OCI-LY7 (cell line): ENCODE results near the gene OPCML. TPM values are rescaled to one million over a fixed set of nuclear protein-coding genes. Genes with fewer than 3 reads are reported as not detected.

ENCODE experiments used
- BruUV-seq: library from RNA; stranded (reverse); fragments of 400-500 nt; replicated peaks from 2 replicates; lab custom pipeline; 2021; lab: Mats Ljungman, UMichigan
- CTCF ChIA-PET: fragments of 300-600 bp; sonication (Branson Sonifier 250); formaldehyde crosslinking; loops from one replicate; lab custom pipeline; 2022; ENCODE audit warnings: antibody characterized with exemption; ENCODE audit not compliant: unreplicated experiment; lab: Charles Lee
- POLR2A ChIA-PET: fragments of 300-600 bp; sonication (Branson Sonifier 250); formaldehyde crosslinking; loops from one replicate; lab custom pipeline; 2022; ENCODE audit warnings: antibody characterized with exemption; lab: Charles Lee
- DNase-seq: peaks from one replicate; pipeline ENCODE4 v3.0.0-alpha.2; 2015; ENCODE audit warnings: low spot score
- H2AFZ ChIP-seq: fragments of 200-600 bp; sonication (generic), shearing (Covaris generic); 2 replicates; pipeline ENCODE4 v1.6.1; 2014; ENCODE audit warnings: mild to moderate bottlenecking, antibody characterized with exemption, low read length, moderate library complexity
- H3K27ac ChIP-seq: fragments of 200-600 bp; sonication (generic); 2 replicates; pipeline ENCODE4 v1.5.1; 2014; ENCODE audit warnings: mixed run types, low read depth, mild to moderate bottlenecking, moderate library complexity, low read length, inconsistent platforms; ENCODE audit not compliant: poor library complexity, severe bottlenecking
- H3K36me3 ChIP-seq: fragments of 200-600 bp; sonication (generic); 2 replicates; pipeline ENCODE4 v1.6.1; 2014; ENCODE audit warnings: mild to moderate bottlenecking, antibody characterized with exemption, low read length, moderate library complexity, mixed read lengths; ENCODE audit not compliant: insufficient read depth
- H3K4me1 ChIP-seq: fragments of 200-600 bp; sonication (generic); 2 replicates; pipeline ENCODE4 v1.5.1; 2014; ENCODE audit warnings: mild to moderate bottlenecking, low read length; ENCODE audit not compliant: insufficient read depth, poor library complexity, severe bottlenecking
- H3K4me2 ChIP-seq: fragments of 200-600 bp; sonication (generic); 2 replicates; pipeline ENCODE4 v1.6.1; 2014; ENCODE audit warnings: mild to moderate bottlenecking, low read length
- H3K4me3 ChIP-seq: fragments of 200-600 bp; sonication (generic); 2 replicates; pipeline ENCODE4 v1.5.1; 2014; ENCODE audit warnings: mild to moderate bottlenecking, low read depth, low read length; ENCODE audit not compliant: poor library complexity, severe bottlenecking
- H3K79me2 ChIP-seq: fragments of 200-600 bp; sonication (generic); 2 replicates; pipeline ENCODE4 v1.6.1; 2016; ENCODE audit warnings: low read depth, mild to moderate bottlenecking, low read length, moderate library complexity, mixed read lengths; ENCODE audit not compliant: insufficient read depth
- H3K9me2 ChIP-seq: fragments of 200-600 bp; sonication (generic); 2 replicates; pipeline ENCODE4 v1.6.1; 2016; ENCODE audit warnings: mild to moderate bottlenecking, low read length, mixed read lengths; ENCODE audit not compliant: insufficient read depth
- H3K9me3 ChIP-seq: fragments of 200-600 bp; sonication (generic); 2 replicates; pipeline ENCODE4 v1.6.1; 2014; ENCODE audit warnings: mild to moderate bottlenecking, mixed run types, low read length, mixed read lengths
- H4K20me1 ChIP-seq: fragments of 200-600 bp; sonication (generic); 2 replicates; pipeline ENCODE4 v1.6.1; 2014; ENCODE audit warnings: mild to moderate bottlenecking, antibody characterized with exemption, low read length, moderate library complexity, mixed read lengths; ENCODE audit not compliant: insufficient read depth
- EZH2phosphoT487 ChIP-seq: fragments of 200-600 bp; sonication (generic); IDR thresholded peaks from 2 replicates; pipeline ENCODE4 v1.6.1; 2018; ENCODE audit warnings: low read depth, borderline replicate concordance, mild to moderate bottlenecking, mixed run types, antibody characterized with exemption, low read length, moderate library complexity, mixed read lengths
- intact Hi-C: fragments of 100-400 bp; cut with micrococcal nuclease; formaldehyde crosslinking; loops from one replicate; pipeline ENCODE4 v1.10.0; 2022; ENCODE audit not compliant: unreplicated experiment
- total RNA-seq, 2 experiments: library from RNA; depleted of rRNA in 1 of 2; stranded (reverse); fragments of >200 nt in 1 of 2; shearing (Covaris generic) in 1 of 2; gene quantifications; 2 replicates each; pipeline ENCODE4 v1.2.3, GENCODE V29; 2014 to 2022
- TF ChIP-seq, protein P1 (sequence below): fragments of 200-600 bp; sonication (generic); conservative IDR thresholded peaks from 2 replicates; pipeline ENCODE4 v1.5.1; 2014; ENCODE audit warnings: mild to moderate bottlenecking, antibody characterized with exemption, low read length, moderate library complexity, mixed read lengths

The OPCML gene
- total RNA-seq, 2 experiments from 2014 or later, result not detected

DNA sequence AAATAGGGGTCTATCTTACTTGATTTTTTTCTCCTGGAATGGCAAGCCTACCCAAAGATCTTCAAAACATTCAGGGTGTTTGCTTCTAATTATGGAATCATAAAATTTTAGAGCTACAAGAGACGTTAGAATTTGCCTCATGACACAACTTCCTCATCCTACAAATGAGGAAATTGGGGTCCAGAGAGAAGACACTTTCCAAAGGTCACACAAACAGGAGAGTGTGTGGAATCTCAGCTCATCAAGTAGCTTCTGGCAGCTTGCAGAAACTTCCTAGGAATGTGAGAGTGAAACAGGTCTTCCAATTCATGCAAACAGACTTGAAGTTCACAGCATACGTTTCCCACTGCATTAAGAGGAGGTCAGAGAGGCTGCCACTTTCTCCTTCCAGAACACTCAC, 976.0 kb downstream of the OPCML start:
- POLR2A ChIA-PET, result no interaction called here
- CTCF ChIA-PET, result no interaction called here
- no peaks in the 10 kb centered on the region for H3K79me2 ChIP-seq
- H2AFZ ChIP-seq, result no peak overlapping the region
- no peaks in the 10 kb centered on the region for H3K36me3 ChIP-seq
- intact Hi-C loops, result no loop called here
- no peaks in the 10 kb centered on the region for H4K20me1 ChIP-seq
- H3K27ac ChIP-seq, result no peak overlapping the region
- no peak for TF ChIP-seq EZH2phosphoT487
- TF ChIP-seq, protein P1, sequence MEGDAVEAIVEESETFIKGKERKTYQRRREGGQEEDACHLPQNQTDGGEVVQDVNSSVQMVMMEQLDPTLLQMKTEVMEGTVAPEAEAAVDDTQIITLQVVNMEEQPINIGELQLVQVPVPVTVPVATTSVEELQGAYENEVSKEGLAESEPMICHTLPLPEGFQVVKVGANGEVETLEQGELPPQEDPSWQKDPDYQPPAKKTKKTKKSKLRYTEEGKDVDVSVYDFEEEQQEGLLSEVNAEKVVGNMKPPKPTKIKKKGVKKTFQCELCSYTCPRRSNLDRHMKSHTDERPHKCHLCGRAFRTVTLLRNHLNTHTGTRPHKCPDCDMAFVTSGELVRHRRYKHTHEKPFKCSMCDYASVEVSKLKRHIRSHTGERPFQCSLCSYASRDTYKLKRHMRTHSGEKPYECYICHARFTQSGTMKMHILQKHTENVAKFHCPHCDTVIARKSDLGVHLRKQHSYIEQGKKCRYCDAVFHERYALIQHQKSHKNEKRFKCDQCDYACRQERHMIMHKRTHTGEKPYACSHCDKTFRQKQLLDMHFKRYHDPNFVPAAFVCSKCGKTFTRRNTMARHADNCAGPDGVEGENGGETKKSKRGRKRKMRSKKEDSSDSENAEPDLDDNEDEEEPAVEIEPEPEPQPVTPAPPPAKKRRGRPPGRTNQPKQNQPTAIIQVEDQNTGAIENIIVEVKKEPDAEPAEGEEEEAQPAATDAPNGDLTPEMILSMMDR, result no peak
- DNase-seq, result no peak
- no TSS peak for BruUV-seq
- H3K4me3 ChIP-seq, result no peak overlapping the region
- no peaks in the 10 kb centered on the region for H3K4me1 ChIP-seq
- H3K9me3 ChIP-seq, result no peaks in the 10 kb centered on the region
- H3K9me2 ChIP-seq, result no peaks in the 10 kb centered on the region
- H3K4me2 ChIP-seq, result no peak overlapping the region

DNA sequence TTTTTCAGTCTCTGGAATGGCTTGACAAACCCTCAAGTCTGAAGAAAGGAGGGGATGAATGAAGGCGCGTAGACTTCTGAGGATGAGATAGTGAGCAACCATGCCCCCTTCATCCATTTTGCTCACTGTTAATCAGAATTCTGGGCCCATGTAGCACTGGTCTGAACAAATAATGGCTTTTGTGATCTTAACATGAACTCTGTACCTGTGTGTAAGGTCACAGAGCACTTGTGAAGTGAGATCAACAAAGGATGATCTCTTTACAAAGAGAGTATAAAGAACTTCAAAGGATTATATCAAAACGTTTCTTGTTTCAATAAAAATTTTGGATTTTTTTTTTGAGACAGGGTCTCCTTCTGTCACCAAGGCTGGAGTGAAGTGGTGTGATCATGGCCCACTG, 976.7 kb downstream of the OPCML start:
- no TSS peak for BruUV-seq

DNA sequence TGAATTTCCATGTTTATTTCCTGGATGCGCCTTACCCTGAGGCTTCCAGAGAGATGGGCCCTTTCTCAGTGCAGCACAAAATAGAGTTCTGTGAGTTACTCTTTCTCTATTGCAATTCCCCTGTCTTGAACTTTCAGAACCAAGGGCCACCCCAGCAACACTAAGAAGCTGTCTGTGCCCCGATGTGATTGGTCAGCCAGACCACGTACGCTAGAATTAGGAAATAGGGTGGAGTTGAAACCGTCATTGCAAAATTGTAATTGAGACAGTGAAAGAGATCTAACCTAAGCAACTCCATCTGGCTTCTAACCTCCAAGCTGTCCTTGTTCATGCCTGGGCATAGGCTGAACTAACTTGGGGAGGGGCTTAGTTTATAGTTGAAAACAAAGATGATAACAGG, 981.3 kb downstream of the OPCML start:
- Histone ChIP-seq H3K36me3 (no peaks in the 10 kb centered on the region), H3K9me3 (no peaks in the 10 kb centered on the region), H2AFZ (no peak overlapping the region), H3K79me2 (no peaks in the 10 kb centered on the region), H3K4me1 (no peaks in the 10 kb centered on the region), H3K9me2 (no peaks in the 10 kb centered on the region), H3K27ac (no peak overlapping the region), H3K4me3 (no peak overlapping the region), H4K20me1 (no peaks in the 10 kb centered on the region), H3K4me2 (no peak overlapping the region)
- ChIA-PET POLR2A (no interaction called here), CTCF (no interaction called here)
- intact Hi-C loops, result no loop called here
- BruUV-seq, result no TSS peak
- no peak for DNase-seq
- TF ChIP-seq EZH2phosphoT487, result no peak
- TF ChIP-seq, protein P1, result no peak

More for the DNA sequence above, 976.7 kb downstream of the OPCML start:
- Histone ChIP-seq H3K4me3 (no peak overlapping the region), H3K4me1 (no peaks in the 10 kb centered on the region), H3K9me3 (no peaks in the 10 kb centered on the region), H3K79me2 (no peaks in the 10 kb centered on the region), H3K9me2 (no peaks in the 10 kb centered on the region), H3K36me3 (no peaks in the 10 kb centered on the region), H2AFZ (no peak overlapping the region), H3K27ac (no peak overlapping the region), H4K20me1 (no peaks in the 10 kb centered on the region), H3K4me2 (no peak overlapping the region)
- ChIA-PET CTCF (no interaction called here), POLR2A (no interaction called here)
- TF ChIP-seq, protein P1, result no peak
- TF ChIP-seq EZH2phosphoT487, result no peak
- intact Hi-C loops, result no loop called here
- DNase-seq, result no peak
